DND-41 (cell line): Measurements from ENCODE around the gene PTCHD1.

ENCODE experiments used
- EZH2 ChIP-seq: IDR thresholded peaks from 3 replicates; pipeline ENCODE4 v1.6.1; 2012; ENCODE audit warnings: borderline replicate concordance, low read depth, mild to moderate bottlenecking, moderate library complexity, low read length, inconsistent platforms; ENCODE audit not compliant: severe bottlenecking
- TF ChIP-seq, protein P1 (sequence below): IDR thresholded peaks from 2 replicates; pipeline ENCODE4 v1.5.1; 2012; ENCODE audit warnings: borderline replicate concordance, low read length, moderate library complexity, mild to moderate bottlenecking; ENCODE audit not compliant: poor library complexity, severe bottlenecking; ENCODE audit errors: extremely low read depth

DNA sequence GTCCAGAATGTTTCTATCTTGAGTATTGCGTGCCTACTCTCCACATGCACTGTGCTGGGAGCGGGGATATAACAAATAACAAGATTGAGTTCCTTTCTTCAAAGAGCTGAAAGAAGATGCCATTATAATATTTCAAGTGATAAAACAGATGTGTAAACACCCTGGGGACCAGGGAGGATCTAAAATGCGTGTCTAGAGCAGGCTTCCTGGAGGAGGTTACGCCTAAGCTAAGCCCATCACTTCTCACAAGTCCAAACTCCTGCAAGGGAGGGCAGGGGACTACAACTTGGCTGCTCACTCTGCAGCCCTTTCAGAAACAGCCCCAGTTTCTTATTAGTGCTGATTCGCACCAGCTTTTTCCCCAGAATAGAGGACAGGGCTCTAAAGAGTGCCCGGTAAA lies 21.5 kb downstream of the PTCHD1 start:
- TF ChIP-seq, protein P1, sequence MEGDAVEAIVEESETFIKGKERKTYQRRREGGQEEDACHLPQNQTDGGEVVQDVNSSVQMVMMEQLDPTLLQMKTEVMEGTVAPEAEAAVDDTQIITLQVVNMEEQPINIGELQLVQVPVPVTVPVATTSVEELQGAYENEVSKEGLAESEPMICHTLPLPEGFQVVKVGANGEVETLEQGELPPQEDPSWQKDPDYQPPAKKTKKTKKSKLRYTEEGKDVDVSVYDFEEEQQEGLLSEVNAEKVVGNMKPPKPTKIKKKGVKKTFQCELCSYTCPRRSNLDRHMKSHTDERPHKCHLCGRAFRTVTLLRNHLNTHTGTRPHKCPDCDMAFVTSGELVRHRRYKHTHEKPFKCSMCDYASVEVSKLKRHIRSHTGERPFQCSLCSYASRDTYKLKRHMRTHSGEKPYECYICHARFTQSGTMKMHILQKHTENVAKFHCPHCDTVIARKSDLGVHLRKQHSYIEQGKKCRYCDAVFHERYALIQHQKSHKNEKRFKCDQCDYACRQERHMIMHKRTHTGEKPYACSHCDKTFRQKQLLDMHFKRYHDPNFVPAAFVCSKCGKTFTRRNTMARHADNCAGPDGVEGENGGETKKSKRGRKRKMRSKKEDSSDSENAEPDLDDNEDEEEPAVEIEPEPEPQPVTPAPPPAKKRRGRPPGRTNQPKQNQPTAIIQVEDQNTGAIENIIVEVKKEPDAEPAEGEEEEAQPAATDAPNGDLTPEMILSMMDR, result no peak
- no peak for TF ChIP-seq EZH2
